Ectodermal cell (in vitro differentiated cells): ENCODE results near the gene C2CD4B.

Experiments used
- H3K27ac ChIP-seq: 2 replicates; pipeline ENCODE4 v1.7.0; 2013; ENCODE audit warnings: mild to moderate bottlenecking, low read depth, low read length; ENCODE audit not compliant: insufficient read depth, poor library complexity, severe bottlenecking
- H3K27me3 ChIP-seq: 2 replicates; pipeline ENCODE4 v1.7.0; 2013; ENCODE audit warnings: mild to moderate bottlenecking, low read length; ENCODE audit not compliant: insufficient read depth, control insufficient read depth, poor library complexity, severe bottlenecking
- H3K36me3 ChIP-seq: one replicate; pipeline ENCODE4 v1.7.0; 2013; ENCODE audit warnings: low read length; ENCODE audit not compliant: control insufficient read depth, insufficient read depth
- H3K4me1 ChIP-seq: one replicate; pipeline ENCODE4 v1.7.0; 2013; ENCODE audit warnings: low read length; ENCODE audit not compliant: control insufficient read depth, insufficient read depth
- H3K4me3 ChIP-seq: 2 replicates; pipeline ENCODE4 v1.7.0; 2013; ENCODE audit warnings: low read depth, low read length, control low read depth; ENCODE audit not compliant: insufficient read depth
- H3K9me3 ChIP-seq: 2 replicates; pipeline ENCODE4 v1.7.0; 2013; ENCODE audit warnings: mild to moderate bottlenecking, low read length, moderate library complexity; ENCODE audit not compliant: control insufficient read depth
- WGBS, 2 experiments: methylation state at CpG; one replicate each; pipeline ENCODE4 v1.1.7; 2013; ENCODE audit warnings: missing lambda C conversion rate in 2 of 2; 5-methylcytosine and 5-hydroxymethylcytosine counted together

The C2CD4B gene

GRCh38 chr15:62121273-62122015 lies 43.6 kb downstream of the C2CD4B start:
- Histone ChIP-seq H3K4me1 (no peaks in the 10 kb centered on the region), H3K9me3 (no peaks in the 10 kb centered on the region), H3K36me3 (no peaks in the 10 kb centered on the region), H3K27me3 (no peaks in the 10 kb centered on the region), H3K4me3 (no peak overlapping the region), H3K27ac (no peak overlapping the region)
- 92 to 93% methylated on average over 7 to 8 of the region's 8 CpGs for WGBS, 2 experiments

- Histone ChIP-seq H3K27ac (no peak overlapping the region), H3K27me3 (no peaks in the 10 kb centered on the region), H3K4me3 (no peak overlapping the region), H3K9me3 (no peaks in the 10 kb centered on the region), H3K36me3 (no peaks in the 10 kb centered on the region), H3K4me1 (no peaks in the 10 kb centered on the region)
- 85 to 95% methylated on average over 4 to 5 of the region's 5 CpGs for WGBS, 2 experiments
These were observed 44.3 kb downstream of the C2CD4B start for GRCh38 chr15:62120776-62121175.

- WGBS, 2 experiments = 93 to 96% methylated on average over 3 of the region's 3 CpGs
- no peak overlapping the region for H3K4me3 ChIP-seq
- H3K27me3 ChIP-seq = no peaks in the 10 kb centered on the region
- H3K4me1 ChIP-seq = no peaks in the 10 kb centered on the region
- H3K9me3 ChIP-seq = no peaks in the 10 kb centered on the region
- H3K36me3 ChIP-seq = no peaks in the 10 kb centered on the region
- no peak overlapping the region for H3K27ac ChIP-seq
These were observed 45.2 kb downstream of the C2CD4B start for GRCh38 chr15:62119874-62120273.

DNA sequence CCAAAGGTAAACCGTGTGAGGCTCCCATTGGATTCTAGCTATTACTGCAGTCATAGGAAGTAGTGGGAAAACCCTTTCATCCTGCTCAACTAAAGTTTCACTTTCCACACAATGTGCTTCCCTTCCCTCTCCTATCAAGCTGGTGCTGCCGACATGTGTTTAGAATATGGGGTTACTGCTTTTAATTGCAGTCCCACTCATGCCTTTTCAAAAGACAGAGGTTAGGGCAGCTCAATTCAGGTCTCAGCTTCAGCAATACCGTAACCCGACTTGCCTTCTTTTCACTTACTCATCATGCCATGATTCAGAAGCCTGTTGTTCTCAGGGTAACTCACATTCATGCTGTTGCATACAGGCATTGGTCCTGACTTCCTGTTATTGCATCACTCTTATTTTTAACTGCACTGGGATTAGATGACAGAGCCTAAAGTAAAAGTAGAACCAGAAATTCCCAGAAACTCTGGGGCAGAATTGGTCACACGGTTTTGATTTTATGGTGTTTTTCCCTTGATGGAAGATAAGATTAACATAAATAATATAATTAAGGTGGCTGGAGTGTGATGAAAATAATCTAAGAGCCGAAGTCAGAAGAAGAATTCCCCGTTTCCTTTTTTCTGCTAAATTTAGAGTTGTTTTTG lies 45.7 kb downstream of the C2CD4B start:
- 82 to 85% methylated on average over 4 to 6 of the region's 7 CpGs for WGBS, 2 experiments
- no peak overlapping the region for H3K4me3 ChIP-seq

GRCh38 chr15:62118520-62119226 lies 46.4 kb downstream of the C2CD4B start:
- Histone ChIP-seq H3K27ac (no peak overlapping the region), H3K27me3 (no peaks in the 10 kb centered on the region), H3K4me3 (no peak overlapping the region), H3K9me3 (no peaks in the 10 kb centered on the region), H3K36me3 (no peaks in the 10 kb centered on the region), H3K4me1 (no peaks in the 10 kb centered on the region)
- 94 to 97% methylated on average over 6 to 7 of the region's 7 CpGs for WGBS, 2 experiments

More for the DNA sequence above, 45.7 kb downstream of the C2CD4B start:
- H3K36me3 ChIP-seq = no peaks in the 10 kb centered on the region
- no peaks in the 10 kb centered on the region for H3K4me1 ChIP-seq
- no peaks in the 10 kb centered on the region for H3K9me3 ChIP-seq
- no peaks in the 10 kb centered on the region for H3K27me3 ChIP-seq
- H3K27ac ChIP-seq = no peak overlapping the region

- Histone ChIP-seq H3K27ac (no peak overlapping the region), H3K4me1 (no peaks in the 10 kb centered on the region), H3K4me3 (no peak overlapping the region), H3K36me3 (no peaks in the 10 kb centered on the region), H3K9me3 (no peaks in the 10 kb centered on the region), H3K27me3 (no peaks in the 10 kb centered on the region)
- WGBS, 2 experiments = no CpG with 5 or more reads among the region's 1 CpG
These were observed 49.2 kb downstream of the C2CD4B start for GRCh38 chr15:62115847-62116246.
